Measurements from ENCODE around the gene MC3R.

- no peak for TF ChIP-seq EZH2phosphoT487 (IDR thresholded peaks at IDR 0.05; ENCODE audit: borderline replicate concordance)
- no peak for TF ChIP-seq CTCF (IDR thresholded peaks at IDR 0.05 in 2 of 3, conservative IDR thresholded peaks at IDR 0.05 in 1 of 3; ENCODE audit: borderline replicate concordance in 1 of 3, insufficient read depth in 1 of 3, low read depth in 2 of 3, low read length in 2 of 3)
- TF ChIP-seq ZBTB33 (IDR thresholded peaks at IDR 0.05; ENCODE audit: extremely low read depth, insufficient replicate concordance, low read length): no peak
- no peak for TF ChIP-seq POLR2A (IDR thresholded peaks at IDR 0.05; ENCODE audit: borderline replicate concordance, extremely low read depth, insufficient read depth, insufficient read length)
- no peak for TF ChIP-seq ZFX (IDR thresholded peaks at IDR 0.05)
- no peak for TF ChIP-seq POLR2AphosphoS5 (IDR thresholded peaks at IDR 0.05; ENCODE audit: low read depth, low read length)
- no peak for TF ChIP-seq TCF7L2 (IDR thresholded peaks at IDR 0.05; ENCODE audit: borderline replicate concordance, extremely low read depth, insufficient read depth, insufficient read length)
- TF ChIP-seq EZH2 (IDR thresholded peaks at IDR 0.05): no peak
- no peak for TF ChIP-seq ZNF274 (IDR thresholded peaks at IDR 0.05; ENCODE audit: low read depth, low read length)
- TF ChIP-seq RAD21 (IDR thresholded peaks at IDR 0.05; ENCODE audit: low read depth): no peak
- no peak for TF ChIP-seq CEBPB (IDR thresholded peaks at IDR 0.05; ENCODE audit: low read depth)
- no peak for TF ChIP-seq REST (IDR thresholded peaks at IDR 0.05; ENCODE audit: low read depth)
- TF ChIP-seq JUND (IDR thresholded peaks at IDR 0.05): no peak
Measured at GRCh38 chr20:56278196-56278595, 29.7 kb downstream of the MC3R start.
